ENCODE results near the gene SPTBN1.

Gene SPTBN1

GRCh38 chr2:54496920-54497319, 40.8 kb downstream of the SPTBN1 start:
- TF ChIP-seq, protein P1, sequence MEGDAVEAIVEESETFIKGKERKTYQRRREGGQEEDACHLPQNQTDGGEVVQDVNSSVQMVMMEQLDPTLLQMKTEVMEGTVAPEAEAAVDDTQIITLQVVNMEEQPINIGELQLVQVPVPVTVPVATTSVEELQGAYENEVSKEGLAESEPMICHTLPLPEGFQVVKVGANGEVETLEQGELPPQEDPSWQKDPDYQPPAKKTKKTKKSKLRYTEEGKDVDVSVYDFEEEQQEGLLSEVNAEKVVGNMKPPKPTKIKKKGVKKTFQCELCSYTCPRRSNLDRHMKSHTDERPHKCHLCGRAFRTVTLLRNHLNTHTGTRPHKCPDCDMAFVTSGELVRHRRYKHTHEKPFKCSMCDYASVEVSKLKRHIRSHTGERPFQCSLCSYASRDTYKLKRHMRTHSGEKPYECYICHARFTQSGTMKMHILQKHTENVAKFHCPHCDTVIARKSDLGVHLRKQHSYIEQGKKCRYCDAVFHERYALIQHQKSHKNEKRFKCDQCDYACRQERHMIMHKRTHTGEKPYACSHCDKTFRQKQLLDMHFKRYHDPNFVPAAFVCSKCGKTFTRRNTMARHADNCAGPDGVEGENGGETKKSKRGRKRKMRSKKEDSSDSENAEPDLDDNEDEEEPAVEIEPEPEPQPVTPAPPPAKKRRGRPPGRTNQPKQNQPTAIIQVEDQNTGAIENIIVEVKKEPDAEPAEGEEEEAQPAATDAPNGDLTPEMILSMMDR (IDR thresholded peaks at IDR 0.05): no peak

DNA sequence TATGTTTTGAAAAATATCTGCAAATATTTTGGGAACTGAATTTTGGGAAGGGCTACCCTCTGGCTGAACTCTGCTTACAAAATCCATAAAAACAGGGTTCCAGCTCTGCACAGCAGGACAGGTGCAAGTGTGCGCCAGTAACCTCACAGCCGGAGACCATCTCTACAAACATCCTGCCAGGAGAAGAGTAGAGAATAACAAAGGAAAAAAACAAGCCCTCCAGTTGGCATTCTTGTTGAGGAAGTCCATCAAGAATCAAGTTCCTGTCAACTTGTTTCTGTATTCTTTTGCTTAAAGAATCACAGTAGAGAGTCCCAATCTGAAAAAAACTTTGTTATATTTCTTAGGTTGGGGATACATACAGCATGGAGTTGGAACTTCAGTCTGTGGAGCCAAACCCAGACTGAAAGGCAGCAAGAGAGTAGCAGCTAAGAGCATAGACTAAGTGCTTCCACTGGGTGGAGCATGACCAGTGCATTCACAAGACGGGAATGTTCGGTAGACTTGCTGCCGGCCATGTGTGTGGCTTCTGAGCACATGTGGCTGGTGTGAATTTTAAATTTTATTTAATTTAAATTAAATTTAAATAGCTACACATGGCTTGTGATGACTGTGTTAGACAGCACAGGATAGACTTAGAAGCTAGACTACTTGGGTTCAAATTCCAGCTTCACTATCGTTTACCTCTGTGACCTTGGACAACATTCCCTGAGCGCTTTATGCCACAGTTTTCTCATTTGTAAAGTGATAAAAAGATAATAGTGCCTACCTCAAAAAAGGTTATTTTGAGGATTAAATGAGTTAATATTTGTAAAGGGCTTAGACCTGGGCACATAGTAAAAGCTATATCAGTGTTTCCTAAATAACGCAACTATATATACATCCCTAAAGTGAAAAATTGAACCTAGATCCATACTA, 41.9 kb downstream of the SPTBN1 start:
- TF ChIP-seq, protein P1 (IDR thresholded peaks at IDR 0.05): no peak

DNA sequence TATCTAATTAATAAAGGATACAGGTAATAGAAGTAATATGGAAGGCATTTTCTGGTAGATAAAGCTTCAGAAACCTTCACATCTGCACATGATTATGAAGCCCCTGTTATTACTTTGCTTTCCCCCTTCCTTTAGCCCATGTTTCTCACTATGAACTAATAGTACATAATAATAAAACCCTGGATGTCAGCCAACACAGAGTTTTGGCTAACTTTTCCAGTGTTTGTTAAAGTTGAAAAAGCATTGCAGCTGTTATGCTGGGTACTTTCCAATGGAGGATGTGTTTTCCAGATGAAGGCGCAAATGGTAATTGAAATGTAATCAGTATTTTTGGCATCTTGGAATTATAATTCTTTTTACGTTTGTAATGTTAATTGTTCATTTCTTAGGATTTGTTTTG, 43.5 kb downstream of the SPTBN1 start:
- TF ChIP-seq, protein P1 (IDR thresholded peaks at IDR 0.05): no peak

GRCh38 chr2:54500404-54501205, 44.5 kb downstream of the SPTBN1 start:
- TF ChIP-seq, protein P1 (IDR thresholded peaks at IDR 0.05): no peak

DNA sequence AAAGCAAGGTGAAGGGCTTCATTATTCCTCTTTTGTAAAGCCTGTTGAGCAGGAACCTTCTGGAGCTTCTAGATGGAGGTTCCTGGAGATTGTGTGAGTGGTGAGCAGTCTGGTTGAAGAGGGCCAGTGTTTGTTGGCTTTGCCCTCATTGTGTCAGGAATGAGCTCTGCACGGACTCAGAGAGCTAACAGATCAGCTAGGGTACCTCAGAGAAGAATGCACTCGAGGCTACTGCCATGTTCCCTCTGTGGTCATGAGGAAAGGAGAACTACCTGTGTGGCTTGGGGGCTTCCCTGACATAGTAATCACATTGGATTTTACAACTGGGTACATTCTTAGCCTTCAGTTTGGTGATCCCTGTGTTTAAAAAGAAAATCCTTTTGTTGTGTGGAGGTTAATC, 46.6 kb downstream of the SPTBN1 start:
- TF ChIP-seq, protein P1 (IDR thresholded peaks at IDR 0.05): no peak

DNA sequence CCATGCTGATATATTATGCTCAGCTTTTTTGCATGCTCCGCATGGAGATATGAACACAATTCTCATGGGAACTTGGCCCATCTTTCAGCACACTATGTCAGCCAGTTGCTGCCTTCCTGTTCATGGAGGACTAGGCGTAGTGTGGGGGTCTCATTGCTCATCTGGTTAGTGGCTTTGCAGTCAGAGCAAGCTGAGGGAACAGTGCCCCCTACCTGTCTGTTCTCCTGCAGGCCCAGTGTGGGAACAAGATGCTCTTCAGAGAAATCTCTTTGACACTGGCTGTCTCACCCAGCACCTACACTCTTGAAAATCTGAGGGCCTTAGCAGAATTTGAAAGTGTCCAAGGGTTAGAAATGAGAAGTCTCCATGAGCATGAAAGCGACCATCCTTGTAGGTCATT, 47.1 kb downstream of the SPTBN1 start:
- TF ChIP-seq, protein P1 (IDR thresholded peaks at IDR 0.05): peak; percentile 46; the same call in 1 of the 2 replicates

DNA sequence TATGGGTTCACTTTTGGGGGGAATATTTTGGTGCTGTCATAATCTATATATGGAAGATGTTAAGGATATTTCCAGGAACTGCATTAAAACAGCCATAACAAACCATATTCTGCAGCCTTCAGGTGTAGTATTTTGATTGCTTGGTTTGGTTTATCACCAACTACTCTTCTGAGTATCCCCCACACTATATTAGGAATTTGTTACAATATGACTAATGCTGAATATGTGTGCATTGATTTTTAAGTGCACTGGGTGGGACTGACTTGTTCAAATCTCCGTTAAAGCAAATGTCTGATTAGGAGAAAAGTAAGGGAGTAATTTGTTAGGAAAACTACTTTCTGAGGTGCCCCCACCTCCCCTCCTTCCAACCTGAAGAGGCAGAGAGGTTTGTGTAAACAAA, 47.7 kb downstream of the SPTBN1 start:
- TF ChIP-seq, protein P1 (IDR thresholded peaks at IDR 0.05): no peak
